NOMO-1 treated with DMSO at 0.1 percent for 48 hours (cell line): ENCODE data around the gene RHBDL1.
A peak's percentile ranks its signal among the peaks of the same experiment; 100 is the strongest.

Experiments
- DNase-seq: peaks from one replicate; lab custom pipeline; 2025; ENCODE audit not compliant: unreplicated experiment; lab: John Stamatoyannopoulos, UW

RHBDL1 gene

DNA sequence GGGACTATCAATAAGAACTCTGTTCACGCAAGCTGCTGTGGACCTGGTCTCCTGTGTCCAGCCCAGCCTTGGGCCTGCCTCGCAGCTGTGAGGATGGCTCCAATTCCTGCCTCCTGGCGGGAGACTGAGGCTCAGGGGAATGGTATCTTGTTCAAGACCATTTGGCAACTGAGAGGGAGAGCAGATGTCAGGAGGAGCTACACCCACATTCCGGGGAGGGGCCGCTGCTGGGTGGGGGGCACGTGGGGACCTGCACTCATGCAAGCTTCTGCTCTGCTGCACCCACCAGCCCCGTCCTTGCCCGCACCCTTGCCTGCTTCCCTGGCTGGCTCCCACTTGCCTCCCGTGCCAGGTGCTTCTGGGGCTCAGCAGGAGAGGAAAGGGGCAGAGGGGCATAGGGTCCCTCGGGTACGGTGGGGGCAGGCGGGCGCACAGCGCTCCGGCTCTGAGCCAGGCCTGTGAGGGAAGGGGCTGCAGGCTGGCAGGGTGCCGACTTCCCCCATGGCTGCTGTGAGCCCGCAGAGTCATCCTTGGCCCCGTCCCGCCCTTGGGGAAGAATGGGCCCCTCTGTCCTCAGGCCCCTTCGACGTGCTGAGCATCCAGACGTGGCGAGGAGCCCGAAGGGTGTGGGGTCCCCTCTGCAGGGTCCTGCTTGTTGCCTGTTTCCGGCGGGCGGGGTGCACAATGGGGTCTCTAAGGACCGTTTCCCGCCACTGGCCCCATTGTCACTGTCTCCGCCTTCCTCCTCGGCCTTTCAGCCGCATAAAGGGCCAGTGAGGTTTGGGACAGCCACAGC lies 42.2 kb downstream of the RHBDL1 start:
- no peak for DNase-seq

DNA sequence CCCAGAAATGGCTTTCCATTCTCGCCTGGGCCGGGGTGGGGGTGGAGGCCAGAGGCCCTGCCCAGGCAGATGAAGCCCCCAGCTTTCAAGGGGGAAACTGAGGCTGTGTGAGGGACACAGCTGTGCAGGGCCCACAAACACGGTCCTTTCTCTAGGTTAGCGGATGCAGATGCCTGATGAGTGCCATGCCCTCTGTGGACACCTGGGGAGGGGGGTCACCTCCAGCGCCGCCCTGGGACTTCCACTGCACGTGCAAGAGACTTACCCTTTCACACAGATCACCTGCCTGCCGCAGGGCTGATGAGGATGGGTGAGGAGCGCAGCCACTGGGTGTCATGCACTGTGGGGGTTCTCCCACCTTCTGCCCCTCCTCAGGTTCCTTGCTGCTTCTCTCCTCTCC lies 42.9 kb downstream of the RHBDL1 start:
- DNase-seq, result no peak

GRCh38 chr16:718922-719321 lies 43.5 kb downstream of the RHBDL1 start:
- DNase-seq, result no peak

DNA sequence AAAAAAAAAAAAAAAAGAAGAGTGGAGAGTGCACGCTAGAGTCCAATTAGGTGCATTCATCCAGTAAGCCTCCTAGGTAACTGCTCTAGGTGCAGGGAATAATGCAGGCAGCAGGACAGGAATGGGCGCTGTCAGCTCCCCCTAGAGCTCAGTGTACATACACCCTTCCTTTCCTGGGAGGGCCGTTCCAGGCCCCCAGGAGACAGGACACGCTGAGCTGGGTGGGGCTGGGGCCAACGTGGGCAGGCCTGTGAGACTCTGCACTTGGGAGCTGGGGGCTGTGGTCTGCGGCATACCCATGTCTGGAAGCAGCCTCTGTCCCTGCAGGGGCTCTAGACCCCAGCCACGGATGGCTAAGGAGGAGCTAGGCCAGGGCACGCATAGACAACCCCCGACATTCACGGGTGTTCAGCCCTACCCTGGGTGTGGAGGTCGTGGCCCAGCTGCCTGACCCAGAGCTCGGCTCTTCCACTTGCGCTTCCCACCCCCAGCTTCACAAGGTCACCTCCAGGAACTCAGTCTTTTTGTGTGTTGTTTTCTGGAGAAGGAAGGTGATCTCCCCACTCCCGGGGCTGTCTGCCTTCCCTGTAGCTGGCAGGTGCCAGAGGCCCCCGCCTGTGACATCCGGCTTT lies 44.5 kb downstream of the RHBDL1 start:
- no peak for DNase-seq

GRCh38 chr16:720447-720989 lies 45.0 kb downstream of the RHBDL1 start:
- DNase-seq, result no peak

- peak; percentile 81 for DNase-seq
These were observed 45.7 kb downstream of the RHBDL1 start, which contains the start of gene ANTKMT for GRCh38 chr16:720990-721764. TSS of gene ANTKMT (plus strand) at chr16:721146. CDS start at chr16:721275, 129 bp downstream.

DNA sequence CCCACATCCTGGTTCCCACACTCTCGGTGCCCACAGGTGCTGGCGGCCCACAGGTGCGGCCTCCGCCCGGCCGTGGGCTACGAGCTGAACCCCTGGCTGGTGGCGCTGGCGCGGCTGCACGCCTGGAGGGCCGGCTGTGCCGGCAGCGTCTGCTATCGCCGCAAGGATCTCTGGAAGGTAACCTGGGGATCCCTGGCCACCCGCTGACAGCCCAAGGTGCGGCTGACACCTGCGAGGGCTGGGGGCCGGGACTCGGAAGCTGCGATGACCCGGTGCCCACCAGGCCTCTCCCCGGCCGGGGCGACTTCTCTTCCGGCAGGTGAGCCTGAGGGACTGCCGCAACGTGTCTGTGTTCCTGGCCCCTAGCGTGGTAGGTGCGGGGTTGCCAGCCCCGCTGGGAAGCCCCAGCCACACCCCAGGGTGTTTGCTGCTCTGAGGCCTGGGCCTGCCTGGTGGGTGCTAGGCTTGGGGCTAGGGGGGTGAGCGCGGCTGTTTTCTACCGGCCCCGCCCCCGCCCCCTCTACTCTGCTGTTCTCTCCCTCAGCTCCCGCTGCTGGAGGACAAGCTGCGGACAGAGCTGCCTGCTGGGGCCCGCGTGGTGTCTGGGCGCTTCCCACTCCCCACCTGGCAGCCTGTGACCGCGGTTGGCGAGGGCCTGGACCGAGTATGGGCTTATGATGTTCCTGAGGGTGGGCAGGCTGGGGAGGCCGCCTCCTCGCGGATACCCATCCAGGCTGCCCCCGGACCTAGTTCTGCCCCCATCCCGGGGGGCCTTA lies 46.5 kb downstream of the RHBDL1 start:
- DNase-seq, result no peak

DNA sequence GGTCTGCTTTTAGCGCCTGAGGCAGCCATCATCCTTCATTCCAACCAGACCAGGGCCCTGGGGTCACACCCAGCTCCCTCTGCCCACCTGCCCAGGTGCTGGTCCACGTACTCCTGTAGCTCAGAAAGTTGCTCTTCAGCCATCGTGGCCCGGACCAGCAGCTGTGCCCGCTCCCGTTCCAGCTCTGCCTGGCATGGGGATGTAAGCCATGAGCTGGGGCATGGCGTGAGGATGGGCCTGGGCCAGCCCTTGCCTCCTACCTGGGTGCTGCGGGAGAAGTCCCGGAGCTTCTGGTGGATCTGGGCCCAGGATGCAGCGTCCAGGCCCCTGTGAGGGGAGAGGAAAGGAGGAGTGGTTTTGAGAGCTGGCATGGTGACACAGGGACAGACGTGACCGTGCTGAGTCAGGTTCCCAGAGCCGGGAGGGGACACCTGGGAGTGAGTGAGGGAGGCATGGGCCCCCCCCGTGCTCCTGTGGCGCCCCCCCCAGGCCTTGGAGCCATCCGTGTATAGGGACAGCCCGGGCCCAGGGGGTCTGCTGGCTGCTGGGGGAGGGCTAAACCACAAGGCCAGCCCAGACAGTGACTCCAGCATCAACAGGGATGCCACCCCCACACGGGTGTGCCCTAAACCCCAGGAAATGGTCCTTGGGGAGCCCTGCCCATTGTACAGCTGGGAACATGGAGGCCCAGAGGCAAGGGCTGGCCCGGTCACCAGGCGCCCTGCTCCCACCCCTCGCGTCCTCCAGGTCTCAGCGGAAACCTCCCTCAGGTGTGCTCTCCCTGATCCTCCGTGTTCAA lies 47.6 kb downstream of the RHBDL1 start:
- DNase-seq, result no peak

DNA sequence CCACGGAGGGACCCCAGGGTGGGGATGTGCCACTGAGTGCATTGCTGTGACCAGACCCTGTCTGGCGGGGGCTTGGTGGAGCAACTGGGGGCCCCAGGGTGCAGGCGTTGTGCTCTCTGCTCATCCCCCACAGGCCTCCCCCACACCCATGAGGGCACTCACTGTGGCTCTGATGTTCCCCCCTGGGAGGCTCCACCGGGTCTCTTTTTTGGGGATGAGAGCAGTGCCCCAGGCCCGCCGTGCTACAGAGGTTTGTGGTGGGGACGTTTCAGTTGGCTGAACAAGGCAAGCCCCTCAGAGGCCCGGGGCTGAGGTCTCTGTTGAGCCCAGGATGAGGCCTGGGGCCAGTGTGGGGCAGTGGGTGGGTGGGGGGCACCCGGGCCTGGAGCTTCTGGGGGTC lies 48.2 kb downstream of the RHBDL1 start:
- no peak for DNase-seq

DNA sequence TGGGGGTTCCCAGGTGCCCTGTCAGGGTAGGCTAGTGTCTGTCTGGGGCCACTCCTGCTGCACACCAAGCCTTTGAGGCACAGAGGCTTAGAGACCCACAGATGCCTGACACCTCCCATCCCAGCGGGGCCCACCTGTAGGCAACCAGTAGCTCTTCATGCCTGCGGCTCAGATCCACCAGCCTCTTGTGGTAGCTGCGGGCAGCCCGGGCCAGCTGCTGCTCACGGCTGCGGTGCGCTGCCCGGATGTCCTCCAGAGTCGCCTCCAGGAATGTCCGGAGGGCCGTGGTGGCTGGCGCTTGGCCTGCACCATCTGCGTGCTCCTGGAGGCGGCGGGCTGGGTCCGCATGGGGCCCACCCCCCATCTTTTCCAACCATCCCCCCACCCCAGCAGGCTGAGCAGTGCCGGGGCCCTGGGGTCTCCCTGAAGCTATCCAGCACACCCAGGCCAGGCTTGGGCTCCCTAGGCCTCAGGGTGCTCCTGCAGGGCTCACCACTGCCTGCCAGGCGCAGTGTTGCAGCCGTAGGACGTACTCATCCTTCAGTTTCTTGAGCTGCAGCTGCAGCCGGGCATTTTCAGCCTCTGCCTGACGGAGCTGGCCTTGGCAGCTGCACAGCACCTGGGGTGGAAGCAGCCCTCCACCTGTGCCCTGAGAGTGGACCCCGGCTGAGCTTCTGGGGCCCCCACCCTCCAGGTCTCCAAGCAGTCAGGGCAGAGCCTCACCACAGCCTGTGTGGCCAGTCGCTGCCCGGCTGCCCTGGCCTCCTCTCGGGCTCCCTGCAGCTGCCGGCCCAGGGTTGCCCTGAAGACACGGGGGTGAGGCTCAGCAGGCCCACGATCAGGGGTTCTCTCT lies 48.9 kb downstream of the RHBDL1 start:
- no peak for DNase-seq

DNA sequence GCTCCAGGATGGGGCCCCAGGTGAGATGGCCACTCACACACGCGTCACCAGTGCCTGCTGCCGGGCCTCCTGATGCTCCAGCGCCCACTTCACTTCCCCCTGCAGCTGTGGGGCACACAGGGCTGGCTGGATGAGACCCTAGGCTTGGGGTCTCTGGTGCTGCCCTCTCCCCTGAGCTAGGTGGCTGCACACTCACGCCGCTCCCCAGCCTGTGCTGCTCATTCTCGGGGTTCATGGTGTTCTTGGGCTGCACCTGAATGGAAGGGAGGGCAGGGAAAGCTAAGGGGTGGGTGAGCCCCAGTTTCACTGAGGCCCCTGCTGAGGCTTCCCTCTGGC lies 49.5 kb downstream of the RHBDL1 start:
- DNase-seq, result no peak

DNA sequence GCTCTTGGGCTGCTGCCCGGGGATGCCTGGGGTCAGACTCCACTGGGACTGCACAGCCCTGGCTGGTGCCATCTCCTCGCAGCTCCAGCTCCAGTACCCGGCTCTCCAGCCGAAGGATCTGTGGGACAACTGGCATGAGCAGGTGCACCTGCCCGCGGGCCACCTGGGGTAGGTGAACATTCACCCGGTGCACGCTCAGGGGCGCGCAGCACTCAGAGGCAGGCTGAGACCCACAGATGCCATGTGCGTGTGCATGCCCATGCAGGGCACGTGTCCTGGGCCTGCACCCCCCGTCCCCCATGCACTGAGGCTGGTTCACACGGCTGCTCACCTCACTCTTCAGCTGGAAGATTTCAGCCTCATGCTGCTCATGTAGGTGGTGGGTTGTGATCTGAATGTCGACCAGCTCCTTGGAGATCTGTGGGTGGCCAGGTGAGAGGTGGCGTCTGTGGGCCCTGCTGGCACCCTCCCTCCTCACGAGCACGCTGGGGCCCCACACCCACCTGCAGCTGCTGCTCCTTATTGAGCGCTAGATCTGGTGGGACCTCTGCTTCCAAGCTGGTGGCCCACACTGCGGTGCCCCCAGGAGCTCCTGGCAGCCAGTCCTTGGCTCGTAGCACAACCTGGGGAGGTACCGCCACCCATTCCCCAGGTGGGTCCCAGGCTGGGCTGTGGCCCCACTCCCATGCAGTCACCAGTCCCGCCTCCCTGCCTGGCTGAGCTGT lies 50.2 kb downstream of the RHBDL1 start:
- DNase-seq, result no peak

GRCh38 chr16:726188-726437 lies 50.6 kb downstream of the RHBDL1 start:
- DNase-seq, result no peak

- DNase-seq, result peak; percentile 50
These were observed 51.2 kb downstream of the RHBDL1 start, which contains the start of the genes CCDC78 and HAGHL for GRCh38 chr16:726438-727290. TSS of gene CCDC78 (minus strand) at chr16:726443. CDS start at chr16:726367, 76 bp downstream. TSS of gene HAGHL (plus strand) at chr16:727106. CDS start at chr16:727510, 404 bp downstream.

- peak; percentile 25 for DNase-seq
These were observed 52.0 kb downstream of the RHBDL1 start for GRCh38 chr16:727291-727977.
